ENCODE data around the gene STX5.
"Not testable (repeated sequence)": the region's sequence is repeated elsewhere in the genome, so short reads cannot be mapped to it uniquely, and the experiment has no call there.

The STX5 gene

GRCh38 chr11:62830904-62831519, 839 bp downstream of the STX5 start:
- no peak for DNase-seq (ENCODE audit: low spot score)

DNA sequence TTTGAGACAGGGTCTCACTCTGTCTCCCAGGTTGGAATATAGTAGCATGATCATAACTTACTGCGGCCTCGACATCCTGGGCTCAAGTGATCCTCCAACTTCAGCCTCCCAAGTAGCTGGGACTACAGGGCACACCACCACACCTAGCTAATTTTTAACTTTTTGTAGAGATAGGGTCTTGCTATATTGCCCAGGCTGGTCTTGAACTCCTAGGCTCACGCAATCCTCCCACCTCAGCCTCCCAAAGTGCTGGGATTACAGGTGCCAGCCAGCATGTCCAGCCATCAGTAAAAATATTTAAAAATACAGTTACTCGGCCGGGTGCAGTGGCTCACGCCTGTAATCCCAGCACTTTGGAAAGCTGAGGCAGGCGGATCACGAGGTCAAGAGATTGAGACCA, 3.7 kb downstream of the STX5 start:
- not testable (repeated sequence) for DNase-seq (ENCODE audit: low spot score)

DNA sequence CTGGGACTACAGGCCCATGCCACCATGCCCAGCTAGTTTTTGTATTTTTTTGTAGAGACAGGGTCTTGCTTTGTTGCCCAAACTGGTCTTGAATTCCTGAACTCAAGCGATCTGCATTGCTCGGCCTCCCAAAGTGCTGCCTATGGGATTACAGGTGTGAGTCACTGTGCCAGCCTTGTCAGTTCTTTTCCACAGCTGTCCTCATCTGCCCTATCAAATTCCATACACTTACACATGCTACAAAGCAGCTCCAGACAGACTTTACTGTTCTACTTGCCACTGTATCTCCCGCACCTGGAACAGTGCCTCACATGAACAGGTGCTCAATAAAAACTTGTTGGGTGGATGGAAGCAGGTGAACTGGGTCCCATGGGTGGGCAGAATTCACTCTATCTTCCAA, 8.2 kb downstream of the STX5 start:
- DNase-seq (ENCODE audit: low spot score): no peak

DNA sequence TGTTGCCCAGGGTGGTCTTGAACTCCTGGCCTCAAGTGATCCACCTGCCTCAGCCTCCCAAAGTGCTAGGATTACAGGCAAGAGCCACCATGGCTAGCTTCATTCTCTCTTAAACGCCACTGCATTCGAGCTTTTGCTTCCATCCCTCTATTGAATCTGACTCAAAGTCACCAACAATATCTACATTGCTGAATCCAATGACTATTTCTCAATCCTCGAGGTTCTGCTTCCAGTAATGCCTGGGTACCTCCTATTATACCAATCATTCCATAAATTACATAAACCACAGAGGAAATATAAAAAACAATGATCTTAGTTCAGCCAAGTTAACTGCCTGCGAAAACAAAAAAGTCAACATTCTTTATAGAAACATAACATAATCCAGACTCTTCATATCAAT, 14.7 kb downstream of the STX5 start:
- DNase-seq (ENCODE audit: low spot score): no peak

DNA sequence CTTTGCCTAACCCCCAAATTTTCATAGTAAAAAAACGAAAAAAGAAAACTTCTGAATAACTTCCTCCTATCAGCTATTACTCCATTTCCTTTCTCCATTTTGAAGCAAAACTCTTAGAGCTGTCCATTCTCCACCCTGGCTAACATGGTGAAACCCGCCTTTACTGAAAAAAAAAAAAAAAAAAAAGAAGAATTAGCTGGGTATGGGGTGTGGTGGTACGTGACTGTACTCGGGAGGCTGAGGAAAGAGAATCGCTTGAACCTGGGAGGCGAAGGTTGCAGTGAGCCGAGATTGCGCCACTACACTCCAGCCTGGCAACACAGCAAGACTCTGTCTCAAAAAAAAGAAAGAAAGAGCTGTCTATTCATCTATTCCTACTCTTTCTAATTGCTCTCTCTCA, 15.3 kb downstream of the STX5 start:
- DNase-seq (ENCODE audit: low spot score): no peak

- no peak for DNase-seq (ENCODE audit: low spot score)
Observed at GRCh38 chr11:62811659-62812058, 20.2 kb downstream of the STX5 start.

- no peak for DNase-seq (ENCODE audit: low spot score)
Observed at GRCh38 chr11:62810748-62811147, 21.1 kb downstream of the STX5 start.

- no peak for DNase-seq (ENCODE audit: low spot score)
Observed at GRCh38 chr11:62806611-62807121, 25.2 kb downstream of the STX5 start.

DNA sequence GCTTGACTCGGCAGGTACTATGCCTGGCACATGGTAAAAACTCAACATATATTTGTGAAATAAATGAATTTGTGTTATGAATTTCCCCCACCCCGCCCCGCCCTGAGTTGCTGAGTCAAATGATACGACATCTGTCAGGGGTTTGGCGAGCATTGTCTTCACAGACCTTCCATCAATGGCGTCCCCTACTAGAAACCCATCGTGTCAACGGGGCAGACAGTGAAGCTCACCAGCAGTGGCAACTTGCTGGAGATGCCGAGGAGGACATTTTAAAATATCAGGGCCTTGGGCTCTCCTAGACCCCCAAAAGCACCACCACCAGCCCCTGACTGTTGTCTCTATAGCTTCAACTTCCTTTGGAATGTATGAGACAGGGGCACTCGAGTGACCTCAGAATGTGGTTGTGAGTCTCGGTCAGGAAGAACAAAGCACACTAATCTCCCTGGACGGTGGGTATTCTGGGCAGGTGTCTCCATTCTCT, 25.9 kb downstream of the STX5 start:
- DNase-seq (ENCODE audit: low spot score): no peak

DNA sequence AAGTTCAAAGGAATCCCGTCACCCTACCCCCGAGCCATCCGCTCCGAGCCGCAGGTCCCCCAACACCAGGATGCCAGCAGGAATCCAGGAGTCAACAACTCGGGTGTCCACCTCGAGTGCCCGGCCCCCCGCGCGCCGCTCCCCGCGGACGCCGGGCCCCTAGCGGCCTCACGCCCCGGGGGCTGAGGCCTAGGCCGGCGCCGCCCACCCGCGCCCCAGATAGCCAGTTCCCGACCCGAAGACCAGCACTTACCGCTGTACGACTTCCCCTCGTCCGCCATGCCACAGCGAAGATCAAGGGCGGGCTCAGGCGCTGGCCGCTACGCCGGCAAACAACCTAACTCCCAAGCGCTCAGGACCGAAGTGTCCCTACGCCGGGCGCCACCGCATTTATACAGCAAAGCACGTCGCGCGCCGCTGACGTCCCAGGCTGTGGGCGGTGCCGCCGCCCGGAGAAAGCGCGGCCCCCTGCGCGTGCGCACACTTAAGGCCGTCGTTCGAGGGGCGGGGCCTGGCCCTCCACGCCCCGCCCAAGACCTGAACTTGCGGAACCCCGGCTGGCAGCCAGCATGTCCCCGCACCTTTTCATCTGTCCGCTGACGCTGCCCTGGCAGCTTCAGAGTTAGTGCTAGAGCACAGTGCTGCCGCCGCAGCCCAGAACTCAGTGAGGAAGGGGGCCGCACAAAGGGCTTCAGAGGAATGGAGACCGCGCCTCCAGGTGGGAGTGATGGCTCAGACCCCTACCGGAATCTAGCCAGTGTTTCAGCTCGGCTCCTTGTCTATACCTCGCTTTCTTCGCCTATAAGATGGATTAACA, 26.6 kb downstream of the STX5 start, which contains the start of gene NXF1:
NXF1 (minus strand) TSS at position 365 of the 817 bp plus-strand sequence; CDS start at position 281, 84 bp downstream.
- peak; percentile 94 for DNase-seq (ENCODE audit: low spot score)

- no peak for DNase-seq (ENCODE audit: low spot score)
Observed at GRCh38 chr11:62804310-62805075, 27.4 kb downstream of the STX5 start.

DNA sequence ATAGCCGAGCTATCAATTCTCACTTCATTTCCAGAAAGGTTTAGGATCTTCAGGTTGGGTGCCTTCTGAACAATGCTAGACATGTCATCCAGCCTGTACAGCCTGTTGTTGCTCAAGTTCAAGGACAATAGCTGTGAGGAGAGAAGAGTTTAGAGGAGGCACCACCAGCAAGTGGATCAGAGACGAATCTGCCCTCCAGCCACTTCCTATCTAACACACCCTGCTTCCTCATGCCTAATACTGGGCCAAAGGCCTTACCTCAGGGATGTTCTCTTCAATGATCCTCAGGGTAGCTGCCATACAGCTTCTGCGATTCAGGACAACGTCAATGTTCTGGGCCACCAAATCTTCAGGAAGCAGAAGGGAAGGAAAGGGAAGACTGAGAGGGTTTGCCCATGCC, 30.8 kb downstream of the STX5 start:
- DNase-seq (ENCODE audit: low spot score): no peak

DNA sequence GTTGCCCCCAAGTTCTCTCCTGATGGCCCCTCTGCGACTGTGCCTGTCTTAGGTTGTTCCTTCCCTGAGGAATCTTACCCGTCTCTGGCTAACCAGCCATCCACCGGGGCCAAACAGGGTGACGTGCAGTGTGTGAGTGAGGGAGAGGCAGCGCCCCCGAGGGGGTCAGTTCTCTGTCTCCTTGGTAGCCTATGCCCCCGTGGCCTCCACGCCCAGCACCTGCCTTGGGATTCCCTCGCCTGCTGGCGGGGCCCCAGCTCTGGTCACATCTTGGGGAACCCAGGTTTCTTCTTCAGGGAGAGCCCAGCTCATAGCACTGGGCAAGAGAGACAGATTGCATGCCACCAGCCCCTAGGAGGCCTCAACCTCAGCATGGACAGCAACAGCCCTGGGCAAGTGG, 32.4 kb downstream of the STX5 start:
- no peak for DNase-seq (ENCODE audit: low spot score)

- DNase-seq (ENCODE audit: low spot score): no peak
Observed at GRCh38 chr11:62796281-62796680, 35.6 kb downstream of the STX5 start.

DNA sequence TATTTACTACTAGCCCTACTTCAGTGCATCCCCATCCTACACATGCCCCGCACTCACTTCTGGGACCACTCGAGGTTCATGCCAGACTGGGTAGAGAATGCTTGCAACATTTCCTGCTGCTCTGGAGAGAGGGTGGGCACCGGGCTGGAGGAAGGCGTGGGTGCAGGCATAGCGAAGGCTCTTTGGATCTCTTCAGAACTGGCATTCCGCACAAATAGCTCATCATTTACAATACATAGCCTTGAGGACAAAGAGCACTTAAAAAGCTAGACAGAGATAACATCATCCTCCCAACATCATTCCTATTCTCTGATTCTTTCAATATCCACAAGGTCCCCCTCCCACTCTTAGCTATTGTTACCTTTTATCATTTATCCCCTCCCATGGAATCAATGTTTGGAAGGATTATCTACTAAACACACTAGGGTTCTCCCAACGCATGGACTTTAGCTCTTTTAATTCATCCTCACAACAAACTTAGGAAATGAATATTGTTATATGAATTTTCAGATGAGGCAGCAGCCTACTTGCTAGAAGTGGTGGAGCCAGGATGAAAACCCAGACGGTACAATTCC, 37.6 kb downstream of the STX5 start:
- DNase-seq (ENCODE audit: low spot score): no peak

- peak; percentile 53 for DNase-seq (ENCODE audit: low spot score)
Observed at GRCh38 chr11:62792202-62792575, 39.7 kb downstream of the STX5 start.

DNA sequence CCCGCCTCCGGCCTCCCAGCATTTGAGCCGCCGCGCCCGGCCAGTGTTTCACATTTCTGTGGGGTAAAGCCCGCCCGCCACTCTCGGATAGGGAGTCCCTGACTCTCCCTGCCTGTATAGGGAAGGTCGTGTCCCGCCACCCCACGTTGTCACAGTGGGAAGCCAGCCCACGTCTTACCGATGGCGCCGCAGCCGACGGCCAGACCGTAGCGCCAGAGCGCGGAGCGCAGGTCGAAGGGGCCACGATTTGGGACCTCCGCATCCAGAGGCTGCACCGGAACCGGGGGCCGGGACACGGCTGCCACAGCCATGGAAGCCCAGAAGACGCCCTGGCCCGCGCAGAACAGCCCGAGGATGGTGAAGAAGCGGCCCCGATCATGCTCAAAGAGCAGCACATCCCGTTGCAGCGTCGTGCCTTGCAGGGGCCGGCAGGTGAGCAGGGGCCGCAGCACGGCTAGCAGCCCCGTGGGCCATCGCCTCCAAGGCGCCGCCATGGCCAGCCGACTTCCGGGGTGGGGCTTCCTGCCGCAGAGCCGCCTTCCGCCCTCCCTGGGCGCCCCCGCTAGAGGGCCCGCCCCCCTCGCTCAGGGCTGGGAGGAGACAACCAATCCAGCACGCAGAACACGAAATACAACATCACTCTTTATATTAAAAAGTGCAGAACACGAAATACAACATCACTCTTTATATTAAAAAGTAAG, 40.2 kb downstream of the STX5 start, which contains the start of gene TMEM223:
TMEM223 (minus strand) TSS at position 506 of the 701 bp plus-strand sequence; CDS start at position 494, 12 bp downstream.
- peak; percentile 81 for DNase-seq (ENCODE audit: low spot score)

- no peak for DNase-seq (ENCODE audit: low spot score)
Observed at GRCh38 chr11:62789576-62789975, 42.3 kb downstream of the STX5 start.

- DNase-seq (ENCODE audit: low spot score): no peak
Observed at GRCh38 chr11:62788991-62789390, 42.9 kb downstream of the STX5 start.

GRCh38 chr11:62787005-62787759, 44.7 kb downstream of the STX5 start, which contains the start of gene TMEM179B:
Gene TMEM179B (plus strand): TSS chr11:62787402. CDS start chr11:62787432, 30 bp downstream.
- peak; percentile 97 for DNase-seq (ENCODE audit: low spot score)
